A549 treated with AZD9567 at 1 μM for 4 hours (cell line): ENCODE data around the gene ZNF860. TPM values are rescaled to one million over a fixed set of nuclear protein-coding genes. Genes with fewer than 3 reads are reported as not detected.

Experiments used
- total RNA-seq: library from RNA; stranded (reverse); fragments of 200-300 nt; extraction: Qiagen RNA extraction; gene quantifications from 5 replicates; pipeline ENCODE4 v1.2.3, GENCODE V29; 2022; ENCODE audit not compliant: insufficient read depth

Gene ZNF860
- 0.99 to 1.2 TPM (median 1.2 TPM) in 4 of 5 replicates, not detected in the other for total RNA-seq

GRCh38 chr3:31981206-31982181 is at the start of gene ZNF860, which contains the start of gene OSBPL10:
Gene ZNF860, plus strand, starts transcription at chr3:31981750. Its CDS starts 7,330 bp downstream, at chr3:31989080.
Gene OSBPL10, minus strand, starts transcription at chr3:31981262. Its CDS starts 83 bp downstream, at chr3:31981179.

Other genes with a start within 250 kb of the ZNF860 start
- gene OSBPL10, start 488 bp upstream of the ZNF860 start, total RNA-seq: 14.8 to 23.4 TPM (median 19.4 TPM) in 5 replicates
- 16.4 to 20.4 TPM (median 20.1 TPM) in 5 replicates for gene GPD1L, start 124.9 kb downstream of the ZNF860 start, total RNA-seq